GM12878 (cell line): ENCODE data around the gene S1PR4. TPM values are rescaled to one million over a fixed set of nuclear protein-coding genes. Genes with fewer than 3 reads are reported as not detected.

ENCODE experiments used
- GABPA ChIP-seq: IDR thresholded peaks from 2 replicates; pipeline ENCODE4 v1.6.1; 2014; ENCODE audit warnings: antibody characterized with exemption, low read depth, mild to moderate bottlenecking, inconsistent platforms
- KDM1A ChIP-seq: fragments of 200-600 bp; sonication (generic); IDR thresholded peaks from 2 replicates; pipeline ENCODE4 v1.6.1; 2016; ENCODE audit warnings: borderline replicate concordance
- MYB ChIP-seq: fragments of 150-350 bp; IDR thresholded peaks from 2 replicates; pipeline ENCODE4 v1.6.1; 2014; ENCODE audit warnings: mild to moderate bottlenecking, low read depth, low read length, borderline replicate concordance
- NKRF ChIP-seq: fragments of 450-650 bp; conservative IDR thresholded peaks from 2 replicates; pipeline ENCODE4 v1.6.1; 2017; ENCODE audit warnings: mild to moderate bottlenecking, moderate library complexity
- polyA plus RNA-seq, 11 experiments: library from polyadenylated mRNA; depleted of rRNA in 4 of 11; unstranded in 6 of 11; stranded (reverse) in 5 of 11; fragments of >200 nt; fragmentation: Nextera tagmentation in 4 of 11; fragmentation: Illumina TruSeq in 1 of 11; extraction: Ambion mirVana in 4 of 11; extraction: Trizol in 1 of 11; gene quantifications; 1 replicate in 1 of 11; 2 replicates in 10 of 11; pipeline versions ENCODE4 v1.2.1 to v1.2.3, GENCODE V29; 2011 to 2016; ENCODE audit warnings: inconsistent platforms in 2 of 11, missing spikeins in 2 of 11, low read depth in 1 of 11
- total RNA-seq, 4 experiments: library from RNA; depleted of rRNA in 3 of 4; stranded (reverse); fragments of >200 nt in 3 of 4; fragmentation: Illumina TruSeq in 1 of 4; extraction: Trizol in 1 of 4; gene quantifications; 2 replicates each; pipeline versions ENCODE4 v1.2.1 to v1.2.3, GENCODE V29; 2013 to 2021
- TF ChIP-seq, protein P1 (sequence below): fragments of 450-650 bp; IDR thresholded peaks from 2 replicates; pipeline ENCODE4 v1.6.1; 2017; ENCODE audit warnings: antibody characterized with exemption, mild to moderate bottlenecking, moderate library complexity

S1PR4 gene
- total and polyA plus RNA-seq, 10 of the 15 experiments (the other 5 are each of a cell fraction or from before 2014, with no cell fraction given), result 0.19 to 57.7 (median 32.4) TPM; not detected in 1

DNA sequence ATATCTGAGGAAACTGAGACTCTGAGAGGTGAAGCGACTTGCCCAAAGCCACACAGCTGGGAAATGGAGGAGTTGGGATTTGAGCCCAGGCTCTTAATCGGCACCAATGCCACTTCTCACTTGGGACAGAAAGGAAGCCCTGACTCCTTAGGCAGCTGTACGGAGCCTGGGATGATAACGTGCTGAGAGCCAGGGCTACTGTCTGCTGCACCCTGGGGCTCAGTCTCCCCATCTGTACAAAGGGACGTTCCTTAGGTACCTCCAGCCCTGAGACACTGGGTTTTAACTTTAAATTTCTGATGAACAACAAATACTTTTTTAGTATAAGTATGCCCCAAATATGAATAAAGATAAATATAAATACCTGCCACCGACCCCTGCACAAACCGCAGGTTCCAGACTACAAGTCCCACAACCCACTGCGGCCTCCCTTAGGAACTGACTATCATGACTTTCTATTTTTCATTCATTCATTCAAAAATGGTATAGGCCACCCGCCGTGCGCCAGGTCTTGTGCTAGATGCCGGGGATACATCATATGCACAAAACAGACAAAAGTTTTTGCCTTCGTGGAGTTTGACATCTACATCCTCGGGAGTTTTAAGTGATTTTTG, 6.4 kb downstream of the S1PR4 start (continued):
- TF ChIP-seq, protein P1, sequence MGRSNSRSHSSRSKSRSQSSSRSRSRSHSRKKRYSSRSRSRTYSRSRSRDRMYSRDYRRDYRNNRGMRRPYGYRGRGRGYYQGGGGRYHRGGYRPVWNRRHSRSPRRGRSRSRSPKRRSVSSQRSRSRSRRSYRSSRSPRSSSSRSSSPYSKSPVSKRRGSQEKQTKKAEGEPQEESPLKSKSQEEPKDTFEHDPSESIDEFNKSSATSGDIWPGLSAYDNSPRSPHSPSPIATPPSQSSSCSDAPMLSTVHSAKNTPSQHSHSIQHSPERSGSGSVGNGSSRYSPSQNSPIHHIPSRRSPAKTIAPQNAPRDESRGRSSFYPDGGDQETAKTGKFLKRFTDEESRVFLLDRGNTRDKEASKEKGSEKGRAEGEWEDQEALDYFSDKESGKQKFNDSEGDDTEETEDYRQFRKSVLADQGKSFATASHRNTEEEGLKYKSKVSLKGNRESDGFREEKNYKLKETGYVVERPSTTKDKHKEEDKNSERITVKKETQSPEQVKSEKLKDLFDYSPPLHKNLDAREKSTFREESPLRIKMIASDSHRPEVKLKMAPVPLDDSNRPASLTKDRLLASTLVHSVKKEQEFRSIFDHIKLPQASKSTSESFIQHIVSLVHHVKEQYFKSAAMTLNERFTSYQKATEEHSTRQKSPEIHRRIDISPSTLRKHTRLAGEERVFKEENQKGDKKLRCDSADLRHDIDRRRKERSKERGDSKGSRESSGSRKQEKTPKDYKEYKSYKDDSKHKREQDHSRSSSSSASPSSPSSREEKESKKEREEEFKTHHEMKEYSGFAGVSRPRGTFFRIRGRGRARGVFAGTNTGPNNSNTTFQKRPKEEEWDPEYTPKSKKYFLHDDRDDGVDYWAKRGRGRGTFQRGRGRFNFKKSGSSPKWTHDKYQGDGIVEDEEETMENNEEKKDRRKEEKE, result no peak
- TF ChIP-seq GABPA (no peak), MYB (no peak), NKRF (peak; percentile 99), KDM1A (no peak)
